SK-N-SH (cell line): ENCODE measurements around the gene RUSC2.

Experiments
- ELF1 ChIP-seq: IDR thresholded peaks from 2 replicates; pipeline ENCODE4 v1.4.0; 2012
- EP300 ChIP-seq, 2 experiments: IDR thresholded peaks; 2 replicates each; pipeline versions ENCODE4 v1.4.0 to v1.6.1; 2012; ENCODE audit warnings: borderline replicate concordance in 1 of 2, low read depth in 1 of 2, low read length in 1 of 2
- EZH2phosphoT487 ChIP-seq: fragments of 200-600 bp; sonication (generic); IDR thresholded peaks from 2 replicates; pipeline ENCODE4 v1.6.1; 2017; ENCODE audit warnings: low read depth, mixed run types, mild to moderate bottlenecking, antibody characterized with exemption, moderate library complexity, borderline replicate concordance
- FOXJ3 ChIP-seq: sonication (generic); formaldehyde crosslinking; IDR thresholded peaks from 2 replicates; pipeline ENCODE4 v1.5.1; 2020; ENCODE audit warnings: mild to moderate bottlenecking, missing genetic modification reagents
- FOXM1 ChIP-seq: IDR thresholded peaks from 2 replicates; pipeline ENCODE4 v1.4.0; 2012; ENCODE audit warnings: low read depth, mild to moderate bottlenecking
- GABPA ChIP-seq: IDR thresholded peaks from 2 replicates; pipeline ENCODE4 v1.4.0; 2012; ENCODE audit warnings: low read depth, mild to moderate bottlenecking
- MXI1 ChIP-seq: IDR thresholded peaks from 2 replicates; pipeline ENCODE4 v1.6.1; 2012; ENCODE audit warnings: mild to moderate bottlenecking, low read depth, low read length, improper control_type of control experiment
- POLR2AphosphoS5 ChIP-seq: IDR thresholded peaks from 2 replicates; pipeline ENCODE4 v1.6.1; 2012; ENCODE audit warnings: low read depth, low read length
- RCOR1 ChIP-seq: fragments of 150-350 bp; IDR thresholded peaks from 2 replicates; pipeline ENCODE4 v1.6.1; 2017; ENCODE audit warnings: antibody characterized with exemption, low read length
- RFX5 ChIP-seq: IDR thresholded peaks from 2 replicates; pipeline ENCODE4 v1.6.1; 2012; ENCODE audit warnings: mild to moderate bottlenecking, improper control_type of control experiment, low read length
- SIN3A ChIP-seq: IDR thresholded peaks from 2 replicates; pipeline ENCODE4 v1.6.1; 2012; ENCODE audit warnings: low read depth, mild to moderate bottlenecking, low read length, moderate library complexity, borderline replicate concordance
- SMC3 ChIP-seq: IDR thresholded peaks from 2 replicates; pipeline ENCODE4 v1.6.1; 2012; ENCODE audit warnings: low read depth, low read length, improper control_type of control experiment
- YY1 ChIP-seq: IDR thresholded peaks from 2 replicates; pipeline ENCODE4 v1.4.0; 2012; ENCODE audit warnings: low read depth, mild to moderate bottlenecking
- TF ChIP-seq, protein P1 (sequence below): fragments of 200-600 bp; sonication (generic); IDR thresholded peaks from 2 replicates; pipeline ENCODE4 v1.6.1; 2017; ENCODE audit warnings: antibody characterized with exemption, mild to moderate bottlenecking, moderate library complexity

DNA sequence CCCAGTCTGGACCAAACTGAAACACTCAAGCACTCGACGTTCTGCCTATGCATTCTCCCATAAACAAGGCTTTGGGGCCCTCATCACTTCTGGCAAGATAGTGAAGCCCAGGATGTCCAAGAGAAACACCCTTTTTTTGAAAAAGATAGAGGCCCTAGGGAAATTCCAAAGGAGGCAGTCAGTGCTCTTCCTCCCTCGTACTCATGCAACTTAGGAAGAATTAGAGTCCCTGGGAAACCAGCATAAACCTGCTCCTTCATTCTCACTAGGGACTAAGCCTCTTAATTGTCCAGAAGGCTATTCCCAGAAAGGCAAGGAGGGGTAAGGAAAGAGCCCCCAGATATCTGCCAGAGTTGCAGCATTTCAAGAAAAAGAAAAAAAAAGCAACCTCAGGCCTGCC lies 7.8 kb upstream of the RUSC2 start:
- no peak for TF ChIP-seq POLR2AphosphoS5
- TF ChIP-seq, protein P1, sequence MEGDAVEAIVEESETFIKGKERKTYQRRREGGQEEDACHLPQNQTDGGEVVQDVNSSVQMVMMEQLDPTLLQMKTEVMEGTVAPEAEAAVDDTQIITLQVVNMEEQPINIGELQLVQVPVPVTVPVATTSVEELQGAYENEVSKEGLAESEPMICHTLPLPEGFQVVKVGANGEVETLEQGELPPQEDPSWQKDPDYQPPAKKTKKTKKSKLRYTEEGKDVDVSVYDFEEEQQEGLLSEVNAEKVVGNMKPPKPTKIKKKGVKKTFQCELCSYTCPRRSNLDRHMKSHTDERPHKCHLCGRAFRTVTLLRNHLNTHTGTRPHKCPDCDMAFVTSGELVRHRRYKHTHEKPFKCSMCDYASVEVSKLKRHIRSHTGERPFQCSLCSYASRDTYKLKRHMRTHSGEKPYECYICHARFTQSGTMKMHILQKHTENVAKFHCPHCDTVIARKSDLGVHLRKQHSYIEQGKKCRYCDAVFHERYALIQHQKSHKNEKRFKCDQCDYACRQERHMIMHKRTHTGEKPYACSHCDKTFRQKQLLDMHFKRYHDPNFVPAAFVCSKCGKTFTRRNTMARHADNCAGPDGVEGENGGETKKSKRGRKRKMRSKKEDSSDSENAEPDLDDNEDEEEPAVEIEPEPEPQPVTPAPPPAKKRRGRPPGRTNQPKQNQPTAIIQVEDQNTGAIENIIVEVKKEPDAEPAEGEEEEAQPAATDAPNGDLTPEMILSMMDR = no peak
- no peak for TF ChIP-seq YY1
- no peak for TF ChIP-seq RCOR1
- no peak for TF ChIP-seq RFX5
- no peak for TF ChIP-seq SMC3
- no peak for TF ChIP-seq GABPA
- TF ChIP-seq SIN3A = no peak
- TF ChIP-seq ELF1 = no peak
- TF ChIP-seq FOXM1 = no peak
- no peak for TF ChIP-seq EZH2phosphoT487
- TF ChIP-seq FOXJ3 (CRISPR knock-in tag) = no peak
- no peak for TF ChIP-seq MXI1
- TF ChIP-seq EP300 (IDR thresholded peaks at IDR 0.05; ENCODE audit: borderline replicate concordance in 1 of 2, low read depth in 1 of 2, low read length in 1 of 2) = no peak
